Calu3 (cell line): ENCODE data around the gene PDC. TPM values are rescaled to one million over a fixed set of nuclear protein-coding genes. Genes with fewer than 3 reads are reported as not detected.

ENCODE experiments used
- BruUV-seq: library from RNA; stranded (reverse); fragments of 400-500 nt; replicated peaks from 2 replicates; lab custom pipeline; 2021; lab: Mats Ljungman, UMichigan
- CTCF ChIA-PET: fragments of 300-600 bp; sonication (Branson Sonifier 250); formaldehyde crosslinking; loops from one replicate; lab custom pipeline; 2022; ENCODE audit warnings: antibody characterized with exemption; lab: Charles Lee
- DNase-seq: peaks from one replicate; pipeline ENCODE4 v3.0.0; 2022
- H3K27ac Mint-ChIP-seq: one replicate; pipeline ENCODE4 v1.8.0; 2022; ENCODE audit warnings: mixed read lengths; ENCODE audit not compliant: unreplicated experiment
- H3K27me3 Mint-ChIP-seq: one replicate; pipeline ENCODE4 v1.8.0; 2022; ENCODE audit warnings: mixed read lengths; ENCODE audit not compliant: unreplicated experiment
- H3K36me3 Mint-ChIP-seq: one replicate; pipeline ENCODE4 v1.8.0; 2022; ENCODE audit warnings: mild to moderate bottlenecking, moderate library complexity, mixed read lengths; ENCODE audit not compliant: insufficient read depth, unreplicated experiment
- H3K4me1 Mint-ChIP-seq: one replicate; pipeline ENCODE4 v1.8.0; 2022; ENCODE audit warnings: mild to moderate bottlenecking, low read depth, mixed read lengths; ENCODE audit not compliant: unreplicated experiment
- H3K4me3 Mint-ChIP-seq: one replicate; pipeline ENCODE4 v1.8.0; 2022; ENCODE audit warnings: mild to moderate bottlenecking, low read depth, moderate library complexity, mixed read lengths; ENCODE audit not compliant: unreplicated experiment
- H3K9me3 Mint-ChIP-seq: one replicate; pipeline ENCODE4 v1.8.0; 2022; ENCODE audit warnings: low read depth, mixed read lengths; ENCODE audit not compliant: unreplicated experiment
- CTCF ChIP-seq: fragments of 200-600 bp; IDR thresholded peaks from one replicate; pipeline ENCODE4 v1.8.0; 2022; ENCODE audit warnings: antibody characterized with exemption; ENCODE audit not compliant: unreplicated experiment
- intact Hi-C: fragments of 100-400 bp; cut with micrococcal nuclease; formaldehyde crosslinking; loops from one replicate; pipeline ENCODE4 v1.10.0; 2022; ENCODE audit not compliant: unreplicated experiment
- total RNA-seq: library from RNA; stranded (reverse); gene quantifications from 2 replicates; pipeline ENCODE4 v1.2.3, GENCODE V29; 2022

Gene PDC
- total RNA-seq, 1 experiment from 2014 or later: not detected

- CTCF ChIA-PET: no interaction called here
- Mint-ChIP-seq H3K4me3 (no peak overlapping the region), H3K27ac (no peak overlapping the region), H3K27me3 (no peaks in the 10 kb centered on the region), H3K4me1 (peaks cover 8% of the 10 kb centered on the region), H3K9me3 (no peaks in the 10 kb centered on the region), H3K36me3 (no peaks in the 10 kb centered on the region)
- TF ChIP-seq CTCF: no peak
- no peak for DNase-seq
- BruUV-seq: no TSS peak
- intact Hi-C loops: no loop called here
These were observed 18.1 kb downstream of the PDC start for GRCh38 chr1:186442651-186443375.

- H3K27me3 Mint-ChIP-seq: no peaks in the 10 kb centered on the region
- H3K36me3 Mint-ChIP-seq: no peaks in the 10 kb centered on the region
- no peaks in the 10 kb centered on the region for H3K9me3 Mint-ChIP-seq
- BruUV-seq: no TSS peak
- H3K27ac Mint-ChIP-seq: no peak overlapping the region
- H3K4me3 Mint-ChIP-seq: no peak overlapping the region
- H3K4me1 Mint-ChIP-seq: peaks cover 8% of the 10 kb centered on the region
- no peak for DNase-seq
- TF ChIP-seq CTCF: no peak
- CTCF ChIA-PET: no interaction called here
- intact Hi-C loops: no loop called here
These were observed 20.3 kb downstream of the PDC start for GRCh38 chr1:186440584-186440983.

- H3K9me3 Mint-ChIP-seq: no peaks in the 10 kb centered on the region
- no peaks in the 10 kb centered on the region for H3K27me3 Mint-ChIP-seq
- CTCF ChIA-PET: no interaction called here
- no peak for TF ChIP-seq CTCF
- intact Hi-C loops: no loop called here
- H3K4me1 Mint-ChIP-seq: peaks cover 8% of the 10 kb centered on the region
- no peak for DNase-seq
- no TSS peak for BruUV-seq
- no peak overlapping the region for H3K27ac Mint-ChIP-seq
- no peaks in the 10 kb centered on the region for H3K36me3 Mint-ChIP-seq
- no peak overlapping the region for H3K4me3 Mint-ChIP-seq
These were observed 22.3 kb downstream of the PDC start for GRCh38 chr1:186438567-186438966.

DNA sequence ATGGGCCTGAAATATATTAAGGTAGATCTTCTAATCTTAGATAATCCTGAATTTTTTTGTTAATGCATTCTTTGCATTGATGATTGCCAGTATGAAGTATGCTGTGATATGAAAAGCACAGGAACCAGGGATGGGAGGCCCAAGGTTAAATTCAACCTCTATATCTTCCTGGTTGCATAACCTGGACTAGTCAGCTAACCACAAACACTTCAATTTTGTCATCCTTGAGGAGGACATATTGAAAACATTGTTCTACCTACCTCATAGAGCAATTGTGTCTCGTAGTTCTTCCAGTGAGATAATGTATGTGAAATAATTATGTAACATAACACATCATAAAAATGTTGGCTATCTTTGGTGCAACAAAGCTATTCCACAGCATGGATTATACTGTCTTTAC lies 25.6 kb downstream of the PDC start:
- Mint-ChIP-seq H3K36me3 (no peaks in the 10 kb centered on the region), H3K4me3 (no peak overlapping the region), H3K4me1 (no peaks in the 10 kb centered on the region), H3K27ac (no peak overlapping the region), H3K9me3 (no peaks in the 10 kb centered on the region), H3K27me3 (no peaks in the 10 kb centered on the region)
- CTCF ChIA-PET: interaction anchor here (0.6 to 1.7 kb wide), 2 partner anchors 18 to 60 kb away, joined by 4 to 6 read pairs; partner anchors contain the start of gene TPR
- TF ChIP-seq CTCF: no peak
- DNase-seq: no peak
- intact Hi-C loops: no loop called here
- no TSS peak for BruUV-seq
